K562 (cell line): Measurements from ENCODE around the gene FCSK. TPM values are rescaled to one million over a fixed set of nuclear protein-coding genes. Genes with fewer than 3 reads are reported as not detected.

Experiments
- ATAC-seq: fragments of 200-7000 bp; cut with Tn5 transposase; 3 replicates; pipeline ENCODE4 v1.9.1; 2020; ENCODE audit warnings: moderate library complexity
- BruUV-seq: library from RNA; stranded (reverse); fragments of 400-500 nt; replicated peaks from 2 replicates; lab custom pipeline; 2021; lab: Mats Ljungman, UMichigan
- CTCF ChIA-PET: fragments of 300-600 bp; formaldehyde crosslinking; extraction: SDS; loops from one replicate; lab custom pipeline; 2021; ENCODE audit warnings: low intra/inter-chr PET ratio; lab: Yijun Ruan, JAX
- POLR2A ChIA-PET: fragments of 300-600, 350-650 bp; sonication (Branson Sonifier 250); formaldehyde crosslinking; extraction: SDS; loops from one replicate; lab custom pipeline; 2021; ENCODE audit warnings: antibody characterized with exemption, inconsistent platforms; lab: Yijun Ruan, JAX
- DNase-seq, 4 experiments: peaks; one replicate each; pipeline versions ENCODE4 v3.0.0 to v3.0.0-alpha.2; 2011 to 2018; ENCODE audit warnings: low spot score in 3 of 4, mixed read lengths in 3 of 4; ENCODE audit errors: extremely low read depth in 1 of 4
- FAIRE-seq: peaks from 2 replicates; lab custom pipeline; 2011; peaks lifted over from hg19 to GRCh38; lab: Jason Lieb, UNC
- H2AFZ ChIP-seq: 2 replicates; pipeline ENCODE4 v1.6.0; 2011; ENCODE audit warnings: low read depth, low read length, control low read depth, inconsistent platforms
- H3K27ac ChIP-seq: fragments of 200-600 bp; 3 replicates; pipeline ENCODE4 v1.8.0; 2011; ENCODE audit warnings: low read depth, mild to moderate bottlenecking, control low read depth, inconsistent platforms, low read length, moderate library complexity, mixed read lengths; ENCODE audit errors: extremely low read depth
- H3K27me3 ChIP-seq, 2 experiments: fragments of 300-600 bp in 1 of 2; 2 replicates in 1 of 2; 3 replicates in 1 of 2; pipeline versions ENCODE4 v1.6.0 to v1.8.0; 2011; ENCODE audit warnings: inconsistent platforms in 2 of 2, low read length in 2 of 2, mild to moderate bottlenecking in 1 of 2, mixed read lengths in 1 of 2, moderate library complexity in 1 of 2; ENCODE audit not compliant: control insufficient read depth in 2 of 2, insufficient read depth in 2 of 2
- H3K36me3 ChIP-seq: fragments of 300-600 bp; 3 replicates; pipeline ENCODE4 v1.8.0; 2011; ENCODE audit warnings: mild to moderate bottlenecking, low read length, inconsistent platforms; ENCODE audit not compliant: control insufficient read depth, insufficient read depth
- H3K4me1 ChIP-seq, 2 experiments: fragments of 200-600 bp in 1 of 2; replicated peaks in 1 of 2; 2 replicates in 1 of 2; 3 replicates in 1 of 2; pipeline versions ENCODE4 v1.5.1 to v1.8.0; 2011; ENCODE audit warnings: inconsistent platforms in 2 of 2, low read length in 2 of 2, mild to moderate bottlenecking in 1 of 2, mixed read lengths in 1 of 2, moderate library complexity in 1 of 2; ENCODE audit not compliant: control insufficient read depth in 2 of 2, insufficient read depth in 2 of 2
- H3K4me2 ChIP-seq: 2 replicates; pipeline ENCODE4 v1.6.1; 2011; ENCODE audit warnings: low read length, control low read depth, inconsistent platforms, mixed read lengths; ENCODE audit not compliant: insufficient read depth
- H3K4me3 ChIP-seq: fragments of 200-600 bp; sonication (generic), shearing (Covaris generic); 2 replicates; pipeline ENCODE4 v1.5.1; 2016; ENCODE audit warnings: control low read depth, inconsistent platforms
- H3K79me2 ChIP-seq: fragments of 200-600 bp; 3 replicates; pipeline ENCODE4 v1.8.0; 2011; ENCODE audit warnings: low read length, inconsistent platforms; ENCODE audit not compliant: control insufficient read depth, insufficient read depth
- H3K9ac ChIP-seq, 2 experiments: 2 replicates each; pipeline versions ENCODE4 v1.6.0 to v1.6.1; 2011; ENCODE audit warnings: low read depth in 2 of 2, low read length in 2 of 2, control low read depth in 1 of 2, inconsistent platforms in 1 of 2, mild to moderate bottlenecking in 1 of 2, mixed read lengths in 1 of 2; ENCODE audit not compliant: insufficient read depth in 1 of 2
- H3K9me1 ChIP-seq: one replicate; pipeline ENCODE4 v1.6.0; 2011; ENCODE audit warnings: inconsistent platforms, mild to moderate bottlenecking, low read length, moderate library complexity; ENCODE audit not compliant: control insufficient read depth, insufficient read depth
- H3K9me3 ChIP-seq: replicated peaks from 2 replicates; pipeline ENCODE4 v1.5.1; 2011; ENCODE audit warnings: low read depth, low read length, inconsistent platforms; ENCODE audit not compliant: control insufficient read depth, insufficient read depth
- H4K20me1 ChIP-seq: replicated peaks from 2 replicates; pipeline ENCODE4 v1.6.1; 2011; ENCODE audit warnings: low read length, inconsistent platforms, mixed read lengths; ENCODE audit not compliant: control insufficient read depth, insufficient read depth
- CEBPG ChIP-seq, 3 experiments: fragments of 200-800 bp in 1 of 3; sonication (Bioruptor generic) in 1 of 3; sonication (generic) in 1 of 3; formaldehyde crosslinking in 1 of 3; IDR thresholded peaks in 2 of 3; conservative IDR thresholded peaks in 1 of 3; 2 replicates each; pipeline versions ENCODE4 v1.6.1 to v1.8.0; 2016 to 2022; ENCODE audit warnings: missing compliant biosample characterization in 2 of 3, missing genetic modification characterization in 2 of 3, mild to moderate bottlenecking in 1 of 3, missing genetic modification reagents in 1 of 3
- CHD2 ChIP-seq: IDR thresholded peaks from 2 replicates; pipeline ENCODE4 v1.6.1; 2011; ENCODE audit warnings: low read depth, low read length
- HMGN3 ChIP-seq: IDR thresholded peaks from 2 replicates; pipeline ENCODE4 v1.6.1; 2011; ENCODE audit warnings: borderline replicate concordance, low read depth, mild to moderate bottlenecking, mixed read lengths, low read length; ENCODE audit not compliant: insufficient read length; ENCODE audit errors: extremely low read depth
- MCM5 ChIP-seq: fragments of 450-650 bp; IDR thresholded peaks from 2 replicates; pipeline ENCODE4 v1.6.1; 2016; ENCODE audit warnings: low read depth
- MEF2D ChIP-seq: conservative IDR thresholded peaks from 2 replicates; pipeline ENCODE4 v1.6.1; 2016; ENCODE audit warnings: low read depth, missing genetic modification characterization, missing compliant biosample characterization
- MIER1 ChIP-seq: fragments of 450-650 bp; IDR thresholded peaks from 2 replicates; pipeline ENCODE4 v1.6.1; 2016; ENCODE audit warnings: antibody characterized with exemption, mild to moderate bottlenecking, low read depth
- MTA3 ChIP-seq: fragments of 450-650 bp; formaldehyde crosslinking; IDR thresholded peaks from 2 replicates; pipeline ENCODE4 v1.6.1; 2017; ENCODE audit warnings: mild to moderate bottlenecking, borderline replicate concordance
- NCOA1 ChIP-seq: fragments of 450-650 bp; IDR thresholded peaks from 2 replicates; pipeline ENCODE4 v1.6.1; 2016; ENCODE audit warnings: low read depth
- RAD21 ChIP-seq, 2 experiments: fragments of 250-450 bp in 1 of 2; fragments of 450-650 bp in 1 of 2; sonication (Bioruptor Pico) in 1 of 2; formaldehyde crosslinking in 1 of 2; IDR thresholded peaks in 1 of 2; conservative IDR thresholded peaks in 1 of 2; 2 replicates each; pipeline versions ENCODE4 v1.4.0 to v1.8.0; 2020 to 2022; ENCODE audit warnings: mild to moderate bottlenecking in 2 of 2, moderate library complexity in 1 of 2
- SP2 ChIP-seq: IDR thresholded peaks from 2 replicates; pipeline ENCODE4 v1.6.1; 2011; ENCODE audit warnings: mild to moderate bottlenecking, low read depth, low read length, moderate library complexity; ENCODE audit not compliant: poor library complexity, severe bottlenecking; ENCODE audit errors: extremely low read depth
- SUPT5H ChIP-seq: fragments of 450-650 bp; IDR thresholded peaks from 2 replicates; pipeline ENCODE4 v1.6.1; 2016
- ZBTB8A ChIP-seq: fragments of 450-650 bp; IDR thresholded peaks from 2 replicates; pipeline ENCODE4 v1.6.1; 2018; ENCODE audit warnings: mild to moderate bottlenecking, moderate library complexity; ENCODE audit not compliant: partially characterized antibody
- ZFP30 ChIP-seq: fragments of 250-450 bp; sonication (Bioruptor Pico); IDR thresholded peaks from 2 replicates; pipeline ENCODE4 v1.8.0; 2022; ENCODE audit warnings: moderate library complexity, mild to moderate bottlenecking, inconsistent platforms, borderline replicate concordance
- ZFP36 ChIP-seq: fragments of 150-350 bp; IDR thresholded peaks from 2 replicates; pipeline ENCODE4 v1.6.1; 2018; ENCODE audit warnings: low read length, low read depth; ENCODE audit not compliant: partially characterized antibody
- ZKSCAN3 ChIP-seq: fragments of 250-450 bp; sonication (Bioruptor Pico); IDR thresholded peaks from 2 replicates; pipeline ENCODE4 v1.4.0; 2020
- ZNF24 ChIP-seq: fragments of 450-650 bp; IDR thresholded peaks from 2 replicates; pipeline ENCODE4 v1.6.1; 2016
- ZNF253 ChIP-seq: fragments of 250-450 bp; sonication (Bioruptor Pico); conservative IDR thresholded peaks from 2 replicates; pipeline ENCODE4 v1.6.1; 2021; ENCODE audit warnings: mild to moderate bottlenecking
- ZNF282 ChIP-seq: sonication (generic); formaldehyde crosslinking; IDR thresholded peaks from 2 replicates; pipeline ENCODE4 v1.8.1; 2023; ENCODE audit warnings: missing genetic modification reagents
- WGBS: fragments of 100-300 bp; shearing (Covaris generic); methylation state at CpG from one replicate; pipeline ENCODE4 v1.1.6; 2016; ENCODE audit warnings: low coverage, mixed read lengths; ENCODE audit not compliant: insufficient coverage; ENCODE audit errors: missing lambda C conversion rate; 5-methylcytosine and 5-hydroxymethylcytosine counted together
- in situ Hi-C: fragments of 300-500 bp; cut with MboI; formaldehyde crosslinking; loops from 4 replicates; pipeline ENCODE4 v1.15.0; 2018; ENCODE audit warnings: inconsistent platforms, mixed read lengths
- intact Hi-C: fragments of 100-400 bp; cut with micrococcal nuclease; formaldehyde crosslinking; loops from 2 replicates; pipeline ENCODE4 v1.14.2; 2022
- polyA plus RNA-seq, 8 experiments: library from polyadenylated mRNA; depleted of rRNA in 4 of 8; stranded (reverse) in 5 of 8; unstranded in 3 of 8; fragments of >200 nt; fragmentation: Nextera tagmentation in 2 of 8; fragmentation: Illumina TruSeq in 1 of 8; extraction: Ambion mirVana in 2 of 8; extraction: Trizol in 1 of 8; gene quantifications; 2 replicates each; pipeline versions ENCODE4 v1.2.1 to v1.2.3, GENCODE V29; 2011 to 2014; ENCODE audit warnings: inconsistent platforms in 1 of 8, missing spikeins in 1 of 8
- total RNA-seq, 7 experiments: library from RNA; depleted of rRNA in 6 of 7; stranded (reverse); fragments of >200 nt in 6 of 7; fragmentation: Illumina TruSeq in 2 of 7; extraction: Trizol in 2 of 7; gene quantifications; 2 replicates each; pipeline versions ENCODE4 v1.2.1 to v1.2.3, GENCODE V29; 2011 to 2021; ENCODE audit warnings: low replicate concordance in 1 of 7
- TF ChIP-seq, protein P1 (sequence below): sonication (generic); formaldehyde crosslinking; IDR thresholded peaks from 2 replicates; pipeline ENCODE4 v1.8.1; 2023; ENCODE audit warnings: mild to moderate bottlenecking, missing genetic modification reagents
- TF ChIP-seq, protein P2 (sequence below): fragments of 200-800 bp; sonication (Bioruptor generic); IDR thresholded peaks from 2 replicates; pipeline ENCODE4 v1.6.1; 2017; ENCODE audit warnings: missing genetic modification characterization, missing compliant biosample characterization

The FCSK gene
- total and polyA plus RNA-seq, 9 of the 15 experiments (the other 6 are each of a cell fraction or from before 2014, with no cell fraction given): 0.92 to 18.6 (median 8.3) TPM

DNA sequence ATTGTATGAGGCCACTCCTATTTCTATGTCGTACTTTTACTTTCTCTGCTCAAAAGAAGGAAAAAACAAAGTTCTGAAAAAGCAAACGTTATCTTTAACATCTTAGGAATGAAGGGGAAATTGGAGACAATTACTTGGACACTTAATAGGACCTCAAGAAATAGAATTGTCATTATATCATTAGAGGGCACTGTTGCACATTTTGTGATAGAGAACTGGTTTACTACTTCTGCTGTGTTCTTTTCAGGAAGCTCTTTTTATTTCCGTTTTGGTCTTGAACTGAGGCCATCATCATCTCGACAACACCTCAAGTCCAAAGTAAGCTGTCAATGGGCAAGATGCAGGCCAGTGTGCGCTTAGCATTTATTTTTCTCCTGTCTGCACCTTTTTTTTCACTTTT, 54.4 kb downstream of the FCSK start (continued):
- TF ChIP-seq HMGN3 (no peak), RAD21 (CRISPR knock-in tag; conservative IDR thresholded peaks at IDR 0.05 in 1 of 2, IDR thresholded peaks at IDR 0.05 in 1 of 2) (peak in 1 of 2 experiments; percentile 28; a peak in 1 of 4 replicates), ZBTB8A (no peak), MCM5 (no peak)
- TF ChIP-seq, protein P1, sequence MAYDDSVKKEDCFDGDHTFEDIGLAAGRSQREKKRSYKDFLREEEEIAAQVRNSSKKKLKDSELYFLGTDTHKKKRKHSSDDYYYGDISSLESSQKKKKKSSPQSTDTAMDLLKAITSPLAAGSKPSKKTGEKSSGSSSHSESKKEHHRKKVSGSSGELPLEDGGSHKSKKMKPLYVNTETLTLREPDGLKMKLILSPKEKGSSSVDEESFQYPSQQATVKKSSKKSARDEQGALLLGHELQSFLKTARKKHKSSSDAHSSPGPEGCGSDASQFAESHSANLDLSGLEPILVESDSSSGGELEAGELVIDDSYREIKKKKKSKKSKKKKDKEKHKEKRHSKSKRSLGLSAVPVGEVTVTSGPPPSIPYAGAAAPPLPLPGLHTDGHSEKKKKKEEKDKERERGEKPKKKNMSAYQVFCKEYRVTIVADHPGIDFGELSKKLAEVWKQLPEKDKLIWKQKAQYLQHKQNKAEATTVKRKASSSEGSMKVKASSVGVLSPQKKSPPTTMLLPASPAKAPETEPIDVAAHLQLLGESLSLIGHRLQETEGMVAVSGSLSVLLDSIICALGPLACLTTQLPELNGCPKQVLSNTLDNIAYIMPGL: no peak
- TF ChIP-seq, all 486 proteins: peak for 2

DNA sequence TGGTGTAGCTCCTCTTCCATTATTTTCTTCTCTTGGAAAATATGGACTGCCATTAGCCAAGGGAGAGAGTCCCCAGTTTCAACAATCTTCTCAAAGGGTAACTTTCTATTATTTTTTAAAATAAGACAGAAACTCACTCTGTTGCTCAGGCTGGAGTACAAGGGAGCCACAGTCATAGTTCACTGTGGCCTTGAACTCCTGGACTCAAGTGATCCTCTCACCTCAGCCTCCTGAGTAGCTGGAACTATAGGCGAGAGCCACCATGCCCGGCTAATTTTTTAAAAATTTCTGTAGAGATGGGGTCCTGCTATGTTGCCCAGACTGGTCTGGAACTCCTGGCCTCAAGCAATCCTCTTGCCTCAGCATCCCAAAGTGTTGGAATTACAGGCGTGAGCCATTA, 55.8 kb downstream of the FCSK start:
- H3K9me3 ChIP-seq: no peaks in the 10 kb centered on the region
- H4K20me1 ChIP-seq: no peaks in the 10 kb centered on the region
- no peak overlapping the region for H2AFZ ChIP-seq
- no peaks in the 10 kb centered on the region for H3K27me3 ChIP-seq
- in situ Hi-C loops (no loop called here), intact Hi-C loops (no loop called here)
- ChIA-PET POLR2A (interaction anchor here (1.2 kb wide), 2 partner anchors 10 to 15 kb away, joined by 3 read pairs; no protein-coding TSS in a partner anchor), CTCF (no interaction called here)
- DNase-seq: no peak
- ATAC-seq: no peak
- FAIRE-seq: no peak
- H3K9ac ChIP-seq: no peak overlapping the region
- no peak overlapping the region for H3K4me3 ChIP-seq
- H3K36me3 ChIP-seq: peaks cover 72% of the 10 kb centered on the region; the same call in 2 of the 3 replicates
- H3K4me2 ChIP-seq: no peak overlapping the region
- BruUV-seq: no TSS peak
- H3K79me2 ChIP-seq: no peaks in the 10 kb centered on the region
- no peak overlapping the region for H3K27ac ChIP-seq
- no peaks in the 10 kb centered on the region for H3K4me1 ChIP-seq
- WGBS: 91% methylated on average over 3 of the region's 3 CpGs
- no peaks in the 10 kb centered on the region for H3K9me1 ChIP-seq
- TF ChIP-seq CEBPG (CRISPR knock-in tag; IDR thresholded peaks at IDR 0.05): no peak
- TF ChIP-seq CEBPG (tag; conservative IDR thresholded peaks at IDR 0.05 in 1 of 2, IDR thresholded peaks at IDR 0.05 in 1 of 2): no peak
- TF ChIP-seq, protein P2, sequence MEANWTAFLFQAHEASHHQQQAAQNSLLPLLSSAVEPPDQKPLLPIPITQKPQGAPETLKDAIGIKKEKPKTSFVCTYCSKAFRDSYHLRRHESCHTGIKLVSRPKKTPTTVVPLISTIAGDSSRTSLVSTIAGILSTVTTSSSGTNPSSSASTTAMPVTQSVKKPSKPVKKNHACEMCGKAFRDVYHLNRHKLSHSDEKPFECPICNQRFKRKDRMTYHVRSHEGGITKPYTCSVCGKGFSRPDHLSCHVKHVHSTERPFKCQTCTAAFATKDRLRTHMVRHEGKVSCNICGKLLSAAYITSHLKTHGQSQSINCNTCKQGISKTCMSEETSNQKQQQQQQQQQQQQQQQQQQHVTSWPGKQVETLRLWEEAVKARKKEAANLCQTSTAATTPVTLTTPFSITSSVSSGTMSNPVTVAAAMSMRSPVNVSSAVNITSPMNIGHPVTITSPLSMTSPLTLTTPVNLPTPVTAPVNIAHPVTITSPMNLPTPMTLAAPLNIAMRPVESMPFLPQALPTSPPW (CRISPR knock-in tag): no peak
- TF ChIP-seq ZFP30 (CRISPR knock-in tag): no peak
- TF ChIP-seq MEF2D (tag): no peak
- TF ChIP-seq SUPT5H: no peak
- TF ChIP-seq NCOA1: no peak
- no peak for TF ChIP-seq CHD2
- TF ChIP-seq ZKSCAN3 (CRISPR knock-in tag): no peak
- no peak for TF ChIP-seq MIER1
- no peak for TF ChIP-seq ZFP36
- TF ChIP-seq MTA3: no peak
- TF ChIP-seq SP2: no peak
- no peak for TF ChIP-seq ZNF282 (CRISPR knock-in tag)
- TF ChIP-seq ZNF24: no peak
- TF ChIP-seq ZNF253 (CRISPR knock-in tag): no peak
